Stimulated activated CD4-positive, alpha-beta T cell treated with anti-CD3 and anti-CD28 coated beads, Interleukin-15, amount 100 ng/mL, for 48 hours (primary cell): Measurements from ENCODE around the gene SLC12A2.

Source experiments
- DNase-seq, 2 donors: peaks; one replicate each; pipeline ENCODE4 v3.0.0-alpha.2; 2020; ENCODE audit warnings: low read depth in 2 of 2

Gene SLC12A2

DNA sequence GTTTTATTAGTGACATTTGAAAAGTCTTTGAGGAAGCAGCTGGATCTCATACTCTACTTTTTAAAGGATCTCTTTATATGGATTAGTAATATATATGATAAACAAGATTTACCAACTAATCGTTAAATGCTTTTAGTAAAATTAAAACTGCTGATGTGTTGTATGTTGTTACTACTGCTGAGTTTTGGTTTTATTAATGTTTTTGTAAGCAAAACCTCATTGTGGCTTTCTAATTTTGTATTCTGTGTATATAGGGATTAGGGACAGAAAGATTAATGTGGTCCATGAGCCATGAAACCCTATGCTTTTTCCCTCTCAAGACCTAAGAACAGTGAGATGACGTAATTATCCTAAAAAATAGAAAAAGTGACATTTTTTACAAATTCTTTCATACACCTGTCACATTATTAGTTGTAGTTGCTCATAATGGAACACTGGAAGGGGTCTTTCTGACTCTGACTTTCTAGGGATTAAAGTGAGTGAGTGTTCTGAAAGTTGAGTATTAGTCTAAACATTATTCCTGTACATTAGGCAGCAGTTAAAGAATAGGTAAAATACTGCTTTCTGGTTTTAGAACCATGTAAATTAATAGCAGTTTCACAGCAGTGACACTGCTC, 85.9 kb downstream of the SLC12A2 start:
- no peak for DNase-seq

DNA sequence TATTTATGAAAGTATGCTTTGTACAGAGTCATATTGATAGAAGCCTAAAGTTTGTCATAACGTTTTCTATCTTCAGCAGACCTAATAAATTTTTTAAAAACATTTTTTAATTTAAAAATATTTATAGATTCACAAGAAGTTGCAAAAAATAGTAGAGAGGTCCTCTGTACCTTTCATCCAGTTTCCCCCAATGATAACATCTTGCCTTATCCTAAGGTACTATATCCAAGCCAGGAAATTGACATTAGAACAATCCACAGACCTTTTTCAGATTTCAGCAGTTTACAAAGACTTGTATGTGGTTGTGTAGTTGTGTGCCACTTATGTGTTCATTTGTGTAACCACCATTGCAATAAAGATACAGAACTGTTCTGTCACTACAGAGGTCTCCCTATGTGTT, 88.5 kb downstream of the SLC12A2 start:
- DNase-seq, result no peak

DNA sequence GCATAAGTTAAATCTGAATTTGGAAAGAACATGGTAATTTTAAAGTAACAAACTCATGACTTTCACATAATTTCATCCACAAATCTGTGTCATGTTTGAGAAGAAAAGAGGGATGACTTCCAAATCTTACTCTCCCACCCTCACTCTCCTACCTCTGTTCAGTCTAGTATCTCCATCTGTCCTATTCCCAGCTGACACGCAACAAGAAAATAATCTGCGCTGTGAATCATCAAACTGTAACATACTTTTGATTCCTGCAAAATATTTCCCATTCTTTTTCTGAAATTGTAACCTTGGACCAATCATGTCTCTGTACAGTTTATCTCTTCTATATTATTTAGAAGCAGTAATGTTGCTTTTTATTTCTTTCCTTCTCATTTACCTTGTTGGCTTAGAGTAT, 91.4 kb downstream of the SLC12A2 start:
- DNase-seq, result no peak

DNA sequence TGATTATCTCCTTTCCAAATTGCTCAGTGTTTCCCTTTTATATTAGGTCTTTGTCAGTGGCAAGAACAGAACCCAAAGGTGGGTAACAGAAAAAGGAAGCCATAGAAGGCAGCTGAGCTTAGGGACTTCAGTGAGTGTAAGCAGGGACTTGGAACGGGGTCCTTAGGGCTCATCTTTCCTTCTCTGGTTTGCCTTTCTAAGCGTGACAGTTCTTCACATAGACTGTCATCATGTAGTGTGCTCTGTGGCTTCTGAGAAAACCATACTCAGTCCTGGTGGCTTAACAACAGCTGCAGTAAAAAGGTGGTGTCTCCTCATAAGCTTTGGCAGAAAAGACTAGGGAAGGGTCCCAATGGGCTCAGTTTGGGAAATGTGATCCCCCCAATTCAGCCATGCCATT, 108.8 kb downstream of the SLC12A2 start:
- no peak for DNase-seq

DNA sequence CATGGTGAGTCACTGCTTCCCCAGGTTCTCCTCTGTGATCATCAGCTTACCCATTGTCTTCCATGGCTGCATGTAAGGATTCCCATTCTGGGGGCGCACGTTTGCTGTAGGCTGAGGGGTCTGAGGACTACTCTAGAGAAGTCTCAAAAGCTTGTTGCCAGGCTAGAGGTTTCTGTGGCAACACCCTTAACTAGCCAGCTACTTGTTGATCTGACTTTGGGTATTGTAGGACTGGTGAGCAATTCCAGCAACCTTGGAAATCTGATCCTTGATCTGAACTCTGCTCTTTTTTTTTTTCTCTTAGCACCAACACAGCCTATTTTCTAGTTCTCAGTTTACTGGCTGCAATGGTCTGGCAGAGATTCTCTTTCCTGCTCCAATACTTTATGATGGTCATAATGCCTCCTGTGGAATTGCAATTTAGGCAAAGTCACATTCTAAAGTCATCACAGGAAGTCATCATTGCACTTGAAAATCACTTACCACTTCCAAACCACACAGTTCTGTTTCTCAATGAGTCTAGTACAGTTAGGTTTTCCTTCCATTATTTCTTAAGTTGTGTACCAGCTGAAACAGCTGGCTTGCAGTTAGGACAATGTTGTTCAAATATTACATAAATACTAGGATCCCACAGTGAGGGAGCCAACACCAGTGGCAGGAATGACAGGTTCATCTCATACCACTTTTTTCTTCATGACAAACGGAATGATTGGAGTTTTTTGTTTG, 110.3 kb downstream of the SLC12A2 start:
- no peak for DNase-seq

DNA sequence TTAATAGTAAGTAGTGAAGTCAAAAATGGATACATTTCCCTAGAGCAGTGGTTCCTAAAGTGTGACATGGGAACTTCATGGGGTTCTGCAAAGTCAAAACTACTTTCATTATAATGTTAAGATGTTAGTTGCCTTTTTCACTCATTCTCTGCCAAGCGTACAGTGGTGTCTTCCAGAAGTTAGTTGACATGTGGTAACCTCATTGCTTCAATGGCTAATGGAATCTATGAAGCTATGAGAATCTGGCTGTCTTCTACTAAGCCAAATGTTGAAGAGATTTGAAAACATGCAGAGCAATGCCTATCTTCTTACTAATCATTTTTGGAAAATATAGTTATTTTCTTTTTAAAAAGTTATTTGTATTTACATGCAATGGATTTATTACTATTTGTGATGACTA, 111.8 kb downstream of the SLC12A2 start:
- no peak for DNase-seq

DNA sequence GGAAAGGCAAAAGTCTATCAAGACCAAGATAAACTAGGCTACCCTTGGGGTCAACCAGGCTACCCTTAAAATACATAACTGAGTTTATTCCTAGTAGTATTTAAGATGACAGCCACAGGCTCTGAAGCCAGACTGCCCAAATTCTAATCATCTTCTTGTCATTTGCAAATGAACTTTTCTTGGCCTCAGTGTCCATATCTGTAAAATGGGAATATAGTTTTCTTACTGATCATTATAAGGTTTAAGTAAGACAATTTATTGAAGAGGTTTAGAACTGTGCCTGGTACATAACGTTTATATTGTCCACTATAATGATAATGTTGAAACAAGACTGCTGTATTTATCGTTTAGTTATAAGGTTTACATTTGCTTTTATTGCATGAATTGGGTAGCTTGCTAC, 112.5 kb downstream of the SLC12A2 start:
- DNase-seq, result no peak

DNA sequence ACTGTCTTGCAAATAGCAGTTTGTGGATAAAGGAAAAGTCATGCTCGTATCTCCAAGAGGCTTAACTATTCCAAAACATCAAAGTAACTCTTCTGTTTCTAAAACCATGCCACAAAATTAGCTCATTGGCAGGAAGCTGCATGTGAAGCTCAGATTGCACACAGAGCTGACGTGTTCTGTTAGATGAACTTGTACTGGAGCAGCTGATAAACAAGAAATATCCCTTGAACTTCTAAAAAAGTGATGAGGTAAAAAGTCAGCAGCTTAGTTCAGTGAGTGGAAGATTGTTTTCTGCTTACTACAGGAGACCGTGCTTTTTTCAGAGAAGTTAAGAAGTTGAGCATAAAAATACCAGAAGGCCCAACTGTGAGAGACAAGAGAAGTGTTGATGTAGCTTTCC, 113.2 kb downstream of the SLC12A2 start:
- no peak for DNase-seq

DNA sequence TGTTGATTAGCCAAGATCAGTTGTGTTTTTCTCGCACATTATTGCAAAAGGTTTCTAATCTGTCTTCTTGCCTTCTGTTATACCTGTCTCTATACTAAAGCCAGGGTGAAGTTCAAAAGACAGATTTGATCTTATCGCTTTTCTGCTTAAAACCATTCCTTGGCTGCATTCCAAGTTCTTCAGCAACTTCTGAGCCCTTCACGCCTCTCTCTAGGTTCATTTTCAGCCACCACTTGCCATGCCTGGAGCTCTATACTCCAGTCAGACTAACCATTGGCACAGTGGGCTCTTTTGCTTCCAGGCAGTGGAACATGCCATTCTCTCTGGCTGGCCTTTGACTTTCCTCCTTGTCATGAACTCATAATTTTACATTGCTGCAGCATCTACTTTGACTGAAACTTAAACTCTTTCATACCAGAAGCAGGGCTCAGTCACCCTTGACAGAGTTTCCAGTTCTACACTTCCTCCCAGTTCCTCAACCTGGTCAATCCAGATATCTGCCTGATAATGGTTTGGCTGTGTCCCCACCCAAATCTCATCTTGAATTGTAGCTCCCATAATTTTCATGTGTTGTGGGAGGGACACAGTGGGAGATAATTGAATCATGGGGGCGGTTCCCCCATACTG, 114.4 kb downstream of the SLC12A2 start:
- no peak for DNase-seq

DNA sequence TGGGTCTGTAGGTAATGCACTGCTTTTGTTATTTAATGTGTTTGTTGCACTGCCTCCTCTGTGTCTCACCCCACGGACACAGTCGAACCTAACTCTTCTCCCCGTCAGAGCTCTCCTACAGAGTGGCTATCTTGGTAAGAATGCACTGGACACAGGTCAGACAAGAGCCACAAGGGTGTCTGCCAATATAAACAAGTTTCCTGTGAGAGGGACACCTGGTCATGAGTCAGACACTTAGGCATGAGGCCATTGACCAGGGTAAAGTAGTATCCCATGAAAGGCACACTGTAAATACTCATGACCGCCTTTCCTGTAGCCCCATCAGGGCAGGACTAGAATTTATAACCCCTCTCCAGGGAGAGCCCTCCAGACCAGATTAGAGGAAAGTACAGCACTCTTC, 115.5 kb downstream of the SLC12A2 start:
- DNase-seq, result no peak

DNA sequence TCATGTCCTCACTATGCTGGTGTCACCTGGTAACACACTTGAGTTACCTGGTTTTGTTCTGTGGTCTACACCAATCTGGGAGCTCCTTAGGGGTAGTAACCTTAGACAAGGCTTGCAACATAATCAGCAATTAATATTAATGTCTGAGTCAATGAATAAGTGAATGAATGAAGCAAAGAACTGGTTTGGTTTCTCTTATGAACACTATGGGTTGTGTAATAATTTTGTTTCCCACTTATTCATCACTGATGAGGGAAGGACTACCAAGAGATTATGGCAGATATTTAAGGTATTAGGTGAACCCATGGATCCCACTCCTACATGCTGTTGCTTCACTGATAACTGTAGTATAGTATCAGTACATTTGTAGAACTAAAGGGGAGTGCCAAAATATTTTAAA, 116.0 kb downstream of the SLC12A2 start:
- DNase-seq, result no peak

DNA sequence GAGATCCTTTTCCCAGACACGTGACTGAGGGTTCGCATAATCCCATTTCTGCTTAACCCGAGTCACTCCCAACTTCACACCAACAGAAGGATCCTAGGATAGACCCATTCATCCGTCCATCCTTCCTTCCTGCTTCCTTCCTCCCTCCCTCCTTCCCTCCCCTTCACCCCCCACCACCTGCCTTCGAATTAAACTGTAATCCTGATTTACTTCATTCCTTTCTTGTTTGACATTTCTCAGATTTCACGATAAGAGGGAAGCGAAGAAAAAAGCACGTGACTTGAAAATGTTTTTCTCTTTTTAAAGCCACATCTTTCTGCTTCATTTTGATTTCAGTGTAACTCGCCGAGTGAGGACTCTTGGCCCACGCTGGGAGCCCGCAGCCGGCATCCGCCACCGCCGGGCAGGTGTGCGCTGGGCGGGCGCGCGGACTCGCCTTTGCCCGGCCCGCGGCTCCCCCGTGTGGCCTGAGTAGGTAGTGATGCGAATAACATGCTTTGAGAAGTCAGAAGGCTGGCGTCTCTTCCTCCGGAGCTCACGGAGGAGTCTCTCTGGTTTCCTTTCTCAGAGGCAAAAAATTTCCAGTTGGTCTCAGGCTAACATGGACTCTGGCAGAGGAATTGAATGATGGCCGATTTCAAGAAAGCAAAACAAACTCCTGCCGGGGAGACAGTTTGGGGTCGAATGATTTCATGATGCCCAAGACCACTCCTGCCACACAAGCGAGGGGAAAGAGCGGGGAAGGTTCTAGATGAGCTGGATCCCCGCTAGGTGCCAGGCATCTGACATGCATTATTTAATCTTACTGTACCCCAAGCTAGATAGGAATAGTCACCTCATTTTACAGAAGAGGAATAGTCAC, 117.7 kb downstream of the SLC12A2 start:
- DNase-seq, result peak; percentile 58 to 80

DNA sequence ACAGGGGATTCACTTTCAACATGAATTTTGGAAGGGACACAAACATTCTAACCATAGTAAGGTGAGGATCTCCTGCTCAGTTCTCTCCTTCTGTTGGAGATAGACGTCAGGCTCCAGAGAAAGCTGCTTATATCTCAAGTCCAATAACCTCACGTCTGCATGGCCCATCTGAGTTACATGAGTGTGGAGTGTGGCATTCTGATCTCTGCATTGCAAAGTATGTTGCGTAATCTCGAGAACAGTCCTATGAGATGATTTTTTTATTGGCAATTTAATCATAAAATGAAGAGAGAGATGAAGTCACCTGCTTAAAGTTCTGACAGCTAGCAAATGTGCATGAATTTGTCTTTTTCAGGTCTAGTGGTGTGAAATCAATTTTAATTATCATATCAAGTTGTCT, 118.8 kb downstream of the SLC12A2 start:
- no peak for DNase-seq

DNA sequence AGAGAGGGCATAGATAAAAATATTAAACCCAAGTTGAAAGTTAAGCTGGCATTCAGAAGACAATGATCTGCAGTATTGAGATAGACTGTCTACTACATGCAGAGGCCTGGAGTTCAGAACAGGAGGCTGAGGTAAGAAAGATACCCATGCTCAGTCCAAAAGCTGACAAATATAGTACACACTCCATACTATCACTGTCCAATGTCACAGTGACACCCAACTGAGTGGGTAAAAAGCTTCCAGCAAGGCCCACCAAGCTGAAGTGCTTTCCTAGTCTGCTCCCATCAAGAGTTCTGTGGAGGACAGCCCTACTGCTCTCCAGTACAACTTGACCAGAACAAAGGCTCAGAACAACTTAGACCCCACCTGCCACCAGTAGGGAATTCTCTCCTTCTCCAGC, 124.9 kb downstream of the SLC12A2 start:
- DNase-seq, result no peak

DNA sequence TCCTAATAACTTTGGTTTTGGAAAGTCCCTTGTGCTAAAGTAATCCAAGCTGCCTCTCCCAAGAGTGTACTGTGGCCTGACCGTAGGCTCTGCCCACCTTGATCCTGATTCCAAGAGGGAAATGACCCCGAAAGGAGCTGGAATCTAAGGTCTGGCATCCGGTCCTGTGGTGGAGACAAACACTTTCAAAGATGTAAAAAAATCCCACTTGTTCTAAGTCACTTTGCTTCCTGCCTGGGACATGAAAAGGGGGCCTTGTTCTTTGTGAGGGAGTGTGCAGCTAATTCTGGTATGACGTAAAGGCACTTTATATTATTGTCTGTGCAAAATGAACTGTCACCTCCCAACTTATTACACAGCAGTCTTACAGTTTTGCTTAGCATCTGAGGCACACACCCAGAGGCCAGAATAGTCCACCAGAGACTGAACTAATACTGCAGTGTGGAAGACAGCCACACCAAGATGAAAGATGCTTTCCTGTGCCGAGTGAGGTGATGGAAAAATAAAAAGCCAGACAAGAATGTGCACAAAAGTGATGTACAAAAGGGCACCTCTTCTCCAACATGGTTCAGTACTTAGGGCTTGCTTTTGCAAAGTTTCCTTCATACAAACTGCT, 128.7 kb downstream of the SLC12A2 start:
- no peak for DNase-seq

DNA sequence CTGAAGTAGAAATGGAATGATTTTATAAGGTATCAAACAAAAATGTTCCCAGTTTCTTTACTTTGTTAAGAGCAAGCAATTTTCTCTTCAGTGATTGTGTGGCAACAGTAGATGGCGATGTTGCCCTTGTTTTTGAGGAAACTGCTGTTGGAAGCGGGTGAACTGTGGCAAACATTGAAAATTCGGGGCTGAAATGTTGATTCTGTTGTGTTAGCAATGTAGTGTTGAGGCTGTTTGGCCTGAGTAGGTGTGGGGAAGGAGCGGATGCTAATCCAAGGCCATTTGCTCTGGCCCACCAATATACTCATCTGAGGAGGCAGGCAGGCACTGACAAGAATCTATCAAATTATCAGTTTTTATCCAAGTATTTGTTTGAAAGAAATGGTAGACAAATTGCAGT, 129.8 kb downstream of the SLC12A2 start:
- DNase-seq, result peak; percentile 9 to 32

DNA sequence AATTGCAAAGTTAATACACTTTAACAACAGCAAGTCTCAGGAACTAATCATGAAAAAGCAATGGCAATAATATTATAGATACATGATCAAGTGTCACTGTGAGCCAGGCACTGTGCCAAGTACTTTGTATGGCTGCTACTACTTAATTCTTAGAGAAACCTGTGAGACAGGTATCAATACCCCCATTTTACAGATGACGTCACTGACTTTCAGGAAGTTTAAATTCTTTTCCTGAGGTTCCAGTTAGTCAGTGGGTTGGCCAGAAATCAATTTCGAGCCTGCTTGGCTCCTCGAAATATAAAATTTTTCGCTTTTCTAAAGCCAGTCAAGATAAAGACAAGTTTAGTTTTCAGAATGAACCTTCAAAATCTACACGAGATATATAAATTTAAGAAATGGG, 130.3 kb downstream of the SLC12A2 start:
- DNase-seq, result no peak

DNA sequence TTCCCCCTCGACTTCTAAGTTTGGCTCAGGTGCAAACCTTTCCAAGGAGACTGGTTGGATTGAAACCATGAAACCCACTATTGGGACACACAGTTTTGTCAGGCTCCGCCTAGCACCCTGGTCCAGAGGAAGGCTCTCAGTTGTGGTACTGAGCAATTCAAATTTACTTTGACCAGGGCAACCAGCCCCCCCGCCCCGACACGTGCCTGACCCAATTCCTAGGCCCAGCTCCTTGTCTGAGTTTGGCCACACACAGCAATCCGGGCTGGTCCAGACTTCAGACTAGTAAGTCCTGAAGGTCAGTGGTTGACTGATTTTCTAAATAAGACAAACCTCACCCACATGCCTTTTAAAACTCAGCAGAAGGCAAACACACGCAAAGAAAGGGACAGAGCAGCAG, 132.7 kb downstream of the SLC12A2 start:
- no peak for DNase-seq

DNA sequence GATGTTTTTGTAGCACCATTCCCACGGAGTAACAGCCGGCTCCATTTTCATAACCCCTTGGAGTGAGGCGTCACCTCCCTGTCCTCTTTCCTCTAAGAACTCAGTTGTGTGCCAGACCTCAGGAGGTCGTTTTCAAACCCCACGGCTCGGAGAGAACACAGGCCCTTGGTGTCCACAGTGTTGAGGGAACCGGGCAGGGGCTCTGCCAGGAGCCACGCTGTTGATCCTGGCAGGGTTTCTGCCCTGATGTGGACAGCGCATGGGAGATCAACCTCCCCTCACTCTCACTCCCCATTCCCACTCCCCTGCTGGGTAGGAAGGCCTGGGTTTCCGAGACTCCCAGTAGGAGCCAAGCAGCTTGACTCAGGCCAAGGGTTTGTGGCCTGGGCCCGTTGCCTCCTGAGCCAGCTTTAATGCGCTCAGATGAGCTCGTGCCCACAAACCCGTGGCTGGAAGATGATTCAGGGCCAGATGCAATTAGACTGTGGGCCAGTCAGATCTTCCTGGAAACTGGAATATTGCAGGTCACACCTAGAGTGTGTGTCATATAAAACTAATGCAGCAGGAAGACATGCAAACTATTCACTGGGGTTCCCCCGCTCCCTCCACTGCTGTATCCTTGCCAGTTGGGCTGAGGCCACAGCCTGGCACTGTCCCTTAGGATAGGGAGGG, 133.4 kb downstream of the SLC12A2 start:
- no peak for DNase-seq

DNA sequence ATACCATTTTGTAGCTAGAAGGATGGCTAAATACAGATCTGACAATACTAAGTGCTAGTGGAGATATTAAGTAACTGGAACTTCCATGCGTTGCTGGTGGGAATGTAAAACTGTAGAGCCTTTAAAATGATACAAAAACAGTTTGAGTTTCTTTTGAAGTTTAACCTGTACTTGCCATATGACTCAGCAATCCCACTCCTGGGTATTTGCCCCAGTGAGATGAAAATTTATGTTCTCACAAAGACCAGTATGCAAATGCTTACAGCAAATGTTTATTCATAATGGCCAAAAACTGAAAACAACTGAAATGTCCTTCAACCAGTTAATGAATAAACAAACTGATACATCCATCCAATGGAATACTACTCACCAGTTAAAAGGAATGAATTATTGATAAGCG, 137.3 kb downstream of the SLC12A2 start:
- DNase-seq, result no peak

DNA sequence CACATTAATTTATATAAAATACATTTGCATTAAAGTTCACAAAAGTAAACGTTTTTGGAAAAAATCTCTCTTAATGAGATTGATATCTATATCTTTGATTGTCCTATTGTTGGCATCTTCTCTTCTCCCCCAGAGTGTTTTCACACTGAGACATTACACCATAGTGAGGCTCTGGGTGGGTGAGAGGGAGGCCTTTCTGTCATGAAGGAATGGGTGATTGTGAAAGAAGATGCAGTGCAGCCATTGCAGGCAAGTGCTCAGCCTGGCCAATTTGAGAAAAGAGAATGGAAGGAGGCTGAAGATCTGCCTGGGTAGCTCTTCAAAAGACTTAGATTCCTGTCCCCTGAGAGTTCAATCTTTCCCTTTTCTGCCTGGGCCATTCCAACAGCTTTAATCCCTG, 140.8 kb downstream of the SLC12A2 start:
- no peak for DNase-seq
